ENCODE results near the gene TBC1D22A. TPM values are rescaled to one million over a fixed set of nuclear protein-coding genes. Genes with fewer than 3 reads are reported as not detected.

Gene TBC1D22A
- total RNA-seq, 1 experiment from 2014 or later, result 20.9 TPM

DNA sequence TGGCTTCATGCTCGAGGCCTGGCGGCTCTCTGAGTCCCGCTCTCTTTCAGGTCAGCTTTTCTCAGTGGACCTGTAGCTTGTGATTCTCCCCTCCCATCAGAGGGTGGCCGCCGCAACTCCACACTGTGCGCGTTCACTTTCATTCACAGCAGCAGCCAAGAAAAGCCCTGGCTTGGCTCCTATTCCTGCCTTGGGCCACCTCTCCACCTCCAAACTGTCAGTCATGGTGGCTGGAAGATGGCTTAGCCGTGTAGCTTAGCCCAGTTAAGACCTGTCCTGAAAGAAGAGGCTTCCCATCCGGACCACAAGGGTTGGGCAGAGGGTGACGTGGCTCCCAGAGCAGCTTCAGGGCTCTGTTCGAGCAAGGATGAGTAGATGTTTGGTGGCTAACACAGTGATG, 125.5 kb downstream of the TBC1D22A start:
- Histone ChIP-seq H3K36me3 (ENCODE audit: control insufficient read depth in 1 of 2, insufficient read depth in 2 of 2, low read length in 2 of 2) (0 out of 4 replicates have a peak, but pooled peaks cover 0 to 3% of the 10 kb centered on the region in 2 experiments), H3K9me3 (ENCODE audit: control insufficient read depth in 1 of 2, insufficient read depth in 1 of 2, low read depth in 1 of 2, low read length in 2 of 2) (no peaks in the 10 kb centered on the region), H2AFZ (ENCODE audit: low read depth, low read length, poor library complexity, severe bottlenecking) (no peak overlapping the region), H3K79me2 (ENCODE audit: insufficient read depth, low read length) (no peaks in the 10 kb centered on the region; the same call in 1 of the 2 replicates), H3K27me3 (ENCODE audit: insufficient read depth, low read length) (no peaks in the 10 kb centered on the region), H3K4me3 (replicated peaks in 1 of 2; ENCODE audit: low read depth in 1 of 2, low read length in 2 of 2) (no peak overlapping the region), H4K20me1 (ENCODE audit: insufficient read depth) (no peaks in the 10 kb centered on the region), H3K9me2 (ENCODE audit: insufficient read depth) (no peaks in the 10 kb centered on the region), H3K9ac (ENCODE audit: low read length) (no peak overlapping the region), H3K4me1 (ENCODE audit: control insufficient read depth in 1 of 2, insufficient read depth in 2 of 2, low read length in 2 of 2) (no peaks in the 10 kb centered on the region), H3K4me2 (ENCODE audit: low read length) (no peak overlapping the region), H3K27ac (ENCODE audit: low read depth, low read length) (no peak overlapping the region)
- ChIA-PET RAD21 (ENCODE audit: low non-redundant PET in 1 of 2, low total read pairs in 2 of 2, uncharacterized antibody in 2 of 2, unreplicated experiment in 2 of 2) (no interaction called here), CTCF (no interaction called here), POLR2A (no interaction called here)
- ATAC-seq (no peak), DNase-seq (ENCODE audit: low read depth, low spot score) (no peak)
- TF ChIP-seq, protein P1, sequence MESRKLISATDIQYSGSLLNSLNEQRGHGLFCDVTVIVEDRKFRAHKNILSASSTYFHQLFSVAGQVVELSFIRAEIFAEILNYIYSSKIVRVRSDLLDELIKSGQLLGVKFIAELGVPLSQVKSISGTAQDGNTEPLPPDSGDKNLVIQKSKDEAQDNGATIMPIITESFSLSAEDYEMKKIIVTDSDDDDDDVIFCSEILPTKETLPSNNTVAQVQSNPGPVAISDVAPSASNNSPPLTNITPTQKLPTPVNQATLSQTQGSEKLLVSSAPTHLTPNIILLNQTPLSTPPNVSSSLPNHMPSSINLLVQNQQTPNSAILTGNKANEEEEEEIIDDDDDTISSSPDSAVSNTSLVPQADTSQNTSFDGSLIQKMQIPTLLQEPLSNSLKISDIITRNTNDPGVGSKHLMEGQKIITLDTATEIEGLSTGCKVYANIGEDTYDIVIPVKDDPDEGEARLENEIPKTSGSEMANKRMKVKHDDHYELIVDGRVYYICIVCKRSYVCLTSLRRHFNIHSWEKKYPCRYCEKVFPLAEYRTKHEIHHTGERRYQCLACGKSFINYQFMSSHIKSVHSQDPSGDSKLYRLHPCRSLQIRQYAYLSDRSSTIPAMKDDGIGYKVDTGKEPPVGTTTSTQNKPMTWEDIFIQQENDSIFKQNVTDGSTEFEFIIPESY (IDR thresholded peaks at IDR 0.05; ENCODE audit: extremely low read depth, insufficient replicate concordance, low read length), result no peak
- TF ChIP-seq JUND (IDR thresholded peaks at IDR 0.05) (no peak), CEBPB (IDR thresholded peaks at IDR 0.05; ENCODE audit: low read depth) (no peak), EGR1 (IDR thresholded peaks at IDR 0.05; ENCODE audit: low read depth) (no peak), SRF (IDR thresholded peaks at IDR 0.05; ENCODE audit: low read depth) (no peak), EZH2 (IDR thresholded peaks at IDR 0.05) (no peak), TCF7L2 (IDR thresholded peaks at IDR 0.05; ENCODE audit: borderline replicate concordance, extremely low read depth, insufficient read depth, insufficient read length) (no peak), EZH2phosphoT487 (IDR thresholded peaks at IDR 0.05; ENCODE audit: borderline replicate concordance) (no peak), RAD21 (IDR thresholded peaks at IDR 0.05; ENCODE audit: low read depth) (no peak), CBX3 (IDR thresholded peaks at IDR 0.05; ENCODE audit: low read depth) (no peak), POLR2A (IDR thresholded peaks at IDR 0.05; ENCODE audit: borderline replicate concordance, extremely low read depth, insufficient read depth, insufficient read length) (no peak), SIN3A (IDR thresholded peaks at IDR 0.05; ENCODE audit: low read depth) (no peak)
- TF ChIP-seq, protein P2, sequence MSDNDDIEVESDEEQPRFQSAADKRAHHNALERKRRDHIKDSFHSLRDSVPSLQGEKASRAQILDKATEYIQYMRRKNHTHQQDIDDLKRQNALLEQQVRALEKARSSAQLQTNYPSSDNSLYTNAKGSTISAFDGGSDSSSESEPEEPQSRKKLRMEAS (IDR thresholded peaks at IDR 0.05), result no peak
- TF ChIP-seq, protein P3, sequence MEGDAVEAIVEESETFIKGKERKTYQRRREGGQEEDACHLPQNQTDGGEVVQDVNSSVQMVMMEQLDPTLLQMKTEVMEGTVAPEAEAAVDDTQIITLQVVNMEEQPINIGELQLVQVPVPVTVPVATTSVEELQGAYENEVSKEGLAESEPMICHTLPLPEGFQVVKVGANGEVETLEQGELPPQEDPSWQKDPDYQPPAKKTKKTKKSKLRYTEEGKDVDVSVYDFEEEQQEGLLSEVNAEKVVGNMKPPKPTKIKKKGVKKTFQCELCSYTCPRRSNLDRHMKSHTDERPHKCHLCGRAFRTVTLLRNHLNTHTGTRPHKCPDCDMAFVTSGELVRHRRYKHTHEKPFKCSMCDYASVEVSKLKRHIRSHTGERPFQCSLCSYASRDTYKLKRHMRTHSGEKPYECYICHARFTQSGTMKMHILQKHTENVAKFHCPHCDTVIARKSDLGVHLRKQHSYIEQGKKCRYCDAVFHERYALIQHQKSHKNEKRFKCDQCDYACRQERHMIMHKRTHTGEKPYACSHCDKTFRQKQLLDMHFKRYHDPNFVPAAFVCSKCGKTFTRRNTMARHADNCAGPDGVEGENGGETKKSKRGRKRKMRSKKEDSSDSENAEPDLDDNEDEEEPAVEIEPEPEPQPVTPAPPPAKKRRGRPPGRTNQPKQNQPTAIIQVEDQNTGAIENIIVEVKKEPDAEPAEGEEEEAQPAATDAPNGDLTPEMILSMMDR (IDR thresholded peaks at IDR 0.05 in 2 of 3, conservative IDR thresholded peaks at IDR 0.05 in 1 of 3; ENCODE audit: borderline replicate concordance in 1 of 3, insufficient read depth in 1 of 3, low read depth in 2 of 3, low read length in 2 of 3), result no peak
- TF ChIP-seq, protein P4, sequence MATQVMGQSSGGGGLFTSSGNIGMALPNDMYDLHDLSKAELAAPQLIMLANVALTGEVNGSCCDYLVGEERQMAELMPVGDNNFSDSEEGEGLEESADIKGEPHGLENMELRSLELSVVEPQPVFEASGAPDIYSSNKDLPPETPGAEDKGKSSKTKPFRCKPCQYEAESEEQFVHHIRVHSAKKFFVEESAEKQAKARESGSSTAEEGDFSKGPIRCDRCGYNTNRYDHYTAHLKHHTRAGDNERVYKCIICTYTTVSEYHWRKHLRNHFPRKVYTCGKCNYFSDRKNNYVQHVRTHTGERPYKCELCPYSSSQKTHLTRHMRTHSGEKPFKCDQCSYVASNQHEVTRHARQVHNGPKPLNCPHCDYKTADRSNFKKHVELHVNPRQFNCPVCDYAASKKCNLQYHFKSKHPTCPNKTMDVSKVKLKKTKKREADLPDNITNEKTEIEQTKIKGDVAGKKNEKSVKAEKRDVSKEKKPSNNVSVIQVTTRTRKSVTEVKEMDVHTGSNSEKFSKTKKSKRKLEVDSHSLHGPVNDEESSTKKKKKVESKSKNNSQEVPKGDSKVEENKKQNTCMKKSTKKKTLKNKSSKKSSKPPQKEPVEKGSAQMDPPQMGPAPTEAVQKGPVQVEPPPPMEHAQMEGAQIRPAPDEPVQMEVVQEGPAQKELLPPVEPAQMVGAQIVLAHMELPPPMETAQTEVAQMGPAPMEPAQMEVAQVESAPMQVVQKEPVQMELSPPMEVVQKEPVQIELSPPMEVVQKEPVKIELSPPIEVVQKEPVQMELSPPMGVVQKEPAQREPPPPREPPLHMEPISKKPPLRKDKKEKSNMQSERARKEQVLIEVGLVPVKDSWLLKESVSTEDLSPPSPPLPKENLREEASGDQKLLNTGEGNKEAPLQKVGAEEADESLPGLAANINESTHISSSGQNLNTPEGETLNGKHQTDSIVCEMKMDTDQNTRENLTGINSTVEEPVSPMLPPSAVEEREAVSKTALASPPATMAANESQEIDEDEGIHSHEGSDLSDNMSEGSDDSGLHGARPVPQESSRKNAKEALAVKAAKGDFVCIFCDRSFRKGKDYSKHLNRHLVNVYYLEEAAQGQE (IDR thresholded peaks at IDR 0.05; ENCODE audit: low read depth), result no peak
- intact Hi-C loops (cut with micrococcal nuclease), result no loop called here
- no TSS peak for BruUV-seq (replicated peaks)
